Subcutaneous abdominal adipose tissue (tissue), 5 donors: ENCODE measurements around the gene PDZK1.
"Not testable (repeated sequence)": the region's sequence is repeated elsewhere in the genome, so short reads cannot be mapped to it uniquely, and the experiment has no call there.

ENCODE experiments used
- H3K27ac ChIP-seq: one replicate; pipeline ENCODE4 v1.7.0; 2013; ENCODE audit warnings: low read depth, mild to moderate bottlenecking, inconsistent platforms, low read length, moderate library complexity
- H3K27me3 ChIP-seq, 5 donors: one replicate each; pipeline ENCODE4 v1.7.0; 2013; ENCODE audit warnings: low read length in 5 of 5, inconsistent platforms in 1 of 5; ENCODE audit not compliant: control insufficient read depth in 5 of 5, insufficient read depth in 4 of 5
- H3K36me3 ChIP-seq, 5 donors: one replicate each; pipeline ENCODE4 v1.7.0; 2013; ENCODE audit warnings: low read length in 5 of 5; ENCODE audit not compliant: control insufficient read depth in 5 of 5, insufficient read depth in 5 of 5
- H3K4me1 ChIP-seq, 5 donors: one replicate each; pipeline ENCODE4 v1.7.0; 2013; ENCODE audit warnings: low read length in 5 of 5, mild to moderate bottlenecking in 3 of 5, moderate library complexity in 1 of 5; ENCODE audit not compliant: control insufficient read depth in 5 of 5, insufficient read depth in 5 of 5
- H3K4me3 ChIP-seq, 5 donors: one replicate each; pipeline ENCODE4 v1.7.0; 2013; ENCODE audit warnings: low read length in 5 of 5, low read depth in 1 of 5
- H3K9ac ChIP-seq, 5 donors: one replicate each; pipeline ENCODE4 v1.7.0; 2013; ENCODE audit warnings: low read length in 5 of 5, mild to moderate bottlenecking in 4 of 5, moderate library complexity in 3 of 5
- H3K9me3 ChIP-seq, 5 donors: one replicate each; pipeline ENCODE4 v1.7.0; 2013; ENCODE audit warnings: low read length in 5 of 5; ENCODE audit not compliant: control insufficient read depth in 5 of 5
- donor health status: healthy.
- donor health status: healthy.
- donor health status: healthy.
- donor health status: healthy.
- donor health status: healthy.

The PDZK1 gene

GRCh38 chr1:145662502-145662901 is 44.7 kb downstream of the PDZK1 start:
- H3K9me3 ChIP-seq, H3K27ac ChIP-seq, H3K27me3 ChIP-seq, H3K9ac ChIP-seq, H3K4me1 ChIP-seq, H3K36me3 ChIP-seq, H3K4me3 ChIP-seq: not testable (repeated sequence)

DNA sequence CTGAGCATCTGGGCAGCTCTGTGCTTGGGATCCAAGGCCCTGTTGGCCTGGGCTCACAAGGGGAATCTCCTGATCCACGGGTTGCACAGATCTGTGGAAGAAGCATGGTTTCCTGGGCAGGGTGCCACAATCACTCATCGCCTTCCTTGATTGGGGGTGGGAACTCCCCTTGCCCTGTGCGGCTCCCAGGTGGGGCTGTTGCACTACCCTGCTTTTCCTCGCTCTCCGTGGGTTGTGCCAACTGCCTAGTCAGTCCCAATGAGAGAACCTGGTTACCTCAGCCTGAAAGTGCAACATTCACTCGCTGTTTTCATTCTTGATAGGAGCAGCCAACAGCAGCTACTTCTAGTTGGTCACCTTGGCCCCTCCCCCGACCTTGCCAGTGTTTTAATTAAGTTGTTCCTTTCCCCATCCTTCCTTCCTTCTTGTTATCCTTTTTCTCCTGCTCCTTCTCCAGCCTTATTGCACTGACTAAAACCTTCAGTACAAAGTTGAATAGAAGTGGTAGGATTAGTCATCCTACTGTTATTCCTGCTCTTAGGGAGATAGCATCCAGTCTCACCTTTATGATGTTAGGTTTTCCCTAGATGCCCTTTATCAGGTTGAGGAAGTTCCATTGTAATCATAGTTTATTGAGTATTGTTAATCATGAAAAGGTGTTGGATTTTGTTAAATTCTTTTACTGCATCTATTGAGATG is 50.8 kb downstream of the PDZK1 start:
- H3K36me3 ChIP-seq, H3K4me3 ChIP-seq, H3K9ac ChIP-seq, H3K27ac ChIP-seq, H3K4me1 ChIP-seq, H3K27me3 ChIP-seq, H3K9me3 ChIP-seq: not testable (repeated sequence)

DNA sequence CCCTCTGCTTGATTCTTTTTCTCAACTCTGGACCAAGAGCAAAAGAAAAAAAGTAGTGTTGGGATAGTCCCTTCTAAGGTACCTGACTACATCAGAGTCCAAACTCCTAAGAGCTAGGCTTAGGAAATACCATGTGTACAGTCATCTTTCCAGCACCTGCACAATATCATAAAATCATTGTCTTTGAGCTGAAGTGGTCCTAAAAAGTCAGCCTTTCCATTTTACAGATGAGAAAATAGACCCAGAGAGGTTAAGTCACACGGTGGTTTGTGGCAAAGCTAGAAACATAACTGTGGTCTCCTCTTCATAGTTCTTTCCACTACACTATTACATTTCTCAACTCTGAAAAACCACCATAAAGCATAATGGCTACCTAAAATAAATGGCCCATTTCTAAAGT is 63.2 kb downstream of the PDZK1 start:
- not testable (repeated sequence) for H3K27me3 ChIP-seq, H3K4me1 ChIP-seq, H3K36me3 ChIP-seq, H3K27ac ChIP-seq, H3K4me3 ChIP-seq, H3K9me3 ChIP-seq, H3K9ac ChIP-seq

GRCh38 chr1:145641886-145642285 is 65.3 kb downstream of the PDZK1 start:
- H3K27ac ChIP-seq, H3K27me3 ChIP-seq, H3K4me3 ChIP-seq, H3K9ac ChIP-seq, H3K36me3 ChIP-seq, H3K9me3 ChIP-seq, H3K4me1 ChIP-seq: not testable (repeated sequence)

DNA sequence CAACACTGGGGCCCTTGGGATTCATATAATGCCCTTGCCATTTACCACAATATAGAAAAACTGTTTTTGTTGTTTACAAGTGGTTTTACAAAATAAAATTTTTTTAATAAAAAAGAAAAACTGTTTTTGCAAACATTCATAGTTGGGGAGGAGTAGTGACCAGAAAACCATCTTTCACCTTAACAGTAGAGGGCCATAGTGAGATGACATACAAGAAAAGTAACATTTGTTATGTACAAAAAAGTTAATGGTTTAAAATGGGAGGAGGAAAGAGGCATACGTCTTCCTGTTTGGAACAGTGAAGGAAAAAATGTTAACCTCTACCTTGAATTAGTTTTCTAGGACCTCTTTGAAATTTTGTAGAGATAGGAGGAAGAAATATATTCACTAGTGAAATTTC is 70.9 kb downstream of the PDZK1 start:
- H3K27me3 ChIP-seq, H3K9me3 ChIP-seq: not testable (repeated sequence)

GRCh38 chr1:145622177-145622576 is 85.0 kb downstream of the PDZK1 start:
- not testable (repeated sequence) for H3K27me3 ChIP-seq, H3K4me1 ChIP-seq, H3K9ac ChIP-seq, H3K27ac ChIP-seq, H3K9me3 ChIP-seq, H3K36me3 ChIP-seq, H3K4me3 ChIP-seq

More for the DNA sequence above, 70.9 kb downstream of the PDZK1 start:
- not testable (repeated sequence) for H3K27ac ChIP-seq, H3K36me3 ChIP-seq, H3K9ac ChIP-seq, H3K4me3 ChIP-seq, H3K4me1 ChIP-seq
